SK-N-SH treated with all-trans-retinoic acid at 6 μM for 48 hours (cell line): ENCODE data around the gene HSPA8.

Source experiments
- ATAC-seq: fragments of 200-7000 bp; cut with Tn5 transposase; 3 replicates; pipeline ENCODE4 v1.9.1; 2020; ENCODE audit warnings: mild to moderate bottlenecking, moderate library complexity
- ARNTL ChIP-seq: fragments of 450-650 bp; formaldehyde crosslinking; IDR thresholded peaks from 2 replicates; pipeline ENCODE4 v1.5.0; 2020; ENCODE audit warnings: low read depth, mild to moderate bottlenecking, moderate library complexity, borderline replicate concordance
- BACH2 ChIP-seq: fragments of 250-450 bp; sonication (Bioruptor Pico); IDR thresholded peaks from 2 replicates; pipeline ENCODE4 v1.9.0; 2021; ENCODE audit warnings: mild to moderate bottlenecking, borderline replicate concordance
- CREB5 ChIP-seq: fragments of 250-450 bp; sonication (Bioruptor Pico); IDR thresholded peaks from 2 replicates; pipeline ENCODE4 v1.5.1; 2020; ENCODE audit warnings: low read depth, mild to moderate bottlenecking, moderate library complexity
- CSDC2 ChIP-seq: fragments of 250-450 bp; sonication (Bioruptor Pico); IDR thresholded peaks from 2 replicates; pipeline ENCODE4 v1.5.0; 2020; ENCODE audit warnings: mild to moderate bottlenecking, moderate library complexity
- CSRNP3 ChIP-seq: fragments of 250-450 bp; sonication (Bioruptor Pico); IDR thresholded peaks from 2 replicates; pipeline ENCODE4 v1.5.1; 2021; ENCODE audit warnings: mild to moderate bottlenecking, moderate library complexity
- ESRRG ChIP-seq: fragments of 250-450 bp; sonication (Bioruptor Pico); IDR thresholded peaks from 2 replicates; pipeline ENCODE4 v1.6.1; 2021; ENCODE audit warnings: mild to moderate bottlenecking
- GLIS3 ChIP-seq: fragments of 250-450 bp; sonication (Bioruptor Pico); IDR thresholded peaks from 2 replicates; pipeline ENCODE4 v1.5.0; 2020; ENCODE audit warnings: mild to moderate bottlenecking, moderate library complexity
- ISL1 ChIP-seq: fragments of 250-450 bp; sonication (Bioruptor Pico); IDR thresholded peaks from 2 replicates; pipeline ENCODE4 v2.1.2; 2022; ENCODE audit warnings: mild to moderate bottlenecking, moderate library complexity
- OSR1 ChIP-seq: fragments of 250-450 bp; sonication (Bioruptor Pico); IDR thresholded peaks from 2 replicates; pipeline ENCODE4 v1.8.0; 2022; ENCODE audit warnings: moderate library complexity, mild to moderate bottlenecking, inconsistent platforms
- PATZ1 ChIP-seq: fragments of 250-450 bp; sonication (Bioruptor Pico); IDR thresholded peaks from 2 replicates; pipeline ENCODE4 v1.8.0; 2020; ENCODE audit warnings: mild to moderate bottlenecking, moderate library complexity, borderline replicate concordance
- PPARA ChIP-seq: fragments of 250-450 bp; sonication (Bioruptor Pico); IDR thresholded peaks from 2 replicates; pipeline ENCODE4 v1.5.0; 2020; ENCODE audit warnings: mild to moderate bottlenecking, borderline replicate concordance
- RARB ChIP-seq: fragments of 250-450 bp; sonication (Bioruptor Pico); IDR thresholded peaks from 2 replicates; pipeline ENCODE4 v1.8.0; 2021; ENCODE audit warnings: mild to moderate bottlenecking, moderate library complexity
- TCF4 ChIP-seq: fragments of 250-450 bp; sonication (Bioruptor Pico); IDR thresholded peaks from 2 replicates; pipeline ENCODE4 v1.8.0; 2021; ENCODE audit warnings: mild to moderate bottlenecking, moderate library complexity, borderline replicate concordance
- TOX ChIP-seq: fragments of 250-450 bp; sonication (Bioruptor Pico); IDR thresholded peaks from 2 replicates; pipeline ENCODE4 v1.8.0; 2021; ENCODE audit warnings: mild to moderate bottlenecking, moderate library complexity, borderline replicate concordance
- TSHZ2 ChIP-seq: fragments of 250-450 bp; sonication (Bioruptor Pico); IDR thresholded peaks from 2 replicates; pipeline ENCODE4 v1.5.0; 2020; ENCODE audit warnings: mild to moderate bottlenecking, moderate library complexity
- ZC3H10 ChIP-seq: fragments of 250-450 bp; sonication (Bioruptor Pico); IDR thresholded peaks from 2 replicates; pipeline ENCODE4 v1.5.1; 2021; ENCODE audit warnings: mild to moderate bottlenecking, moderate library complexity
- ZFP3 ChIP-seq: fragments of 250-450 bp; sonication (Bioruptor Pico); IDR thresholded peaks from 2 replicates; pipeline ENCODE4 v1.5.0; 2020; ENCODE audit warnings: mild to moderate bottlenecking, moderate library complexity
- ZFP30 ChIP-seq: fragments of 450-650 bp; formaldehyde crosslinking; IDR thresholded peaks from 2 replicates; pipeline ENCODE4 v1.5.0; 2022; ENCODE audit warnings: mild to moderate bottlenecking, moderate library complexity
- ZNF565 ChIP-seq: fragments of 450-650 bp; formaldehyde crosslinking; conservative IDR thresholded peaks from 2 replicates; pipeline ENCODE4 v1.5.0; 2020; ENCODE audit warnings: low read depth, mild to moderate bottlenecking, moderate library complexity
- ZNF70 ChIP-seq: fragments of 450-650 bp; formaldehyde crosslinking; IDR thresholded peaks from 2 replicates; pipeline ENCODE4 v1.5.0; 2020; ENCODE audit warnings: mild to moderate bottlenecking, moderate library complexity
- ZNF8 ChIP-seq: fragments of 450-650 bp; formaldehyde crosslinking; IDR thresholded peaks from 2 replicates; pipeline ENCODE4 v1.5.0; 2020; ENCODE audit warnings: mild to moderate bottlenecking, moderate library complexity
- TF ChIP-seq, protein P1 (sequence below): fragments of 250-450 bp; sonication (Bioruptor Pico); IDR thresholded peaks from 2 replicates; pipeline ENCODE4 v1.8.0; 2021; ENCODE audit warnings: low read depth, mild to moderate bottlenecking, moderate library complexity, borderline replicate concordance

Gene HSPA8

GRCh38 chr11:123033895-123034294 lies 28.0 kb downstream of the HSPA8 start:
- TF ChIP-seq ESRRG (CRISPR knock-in tag) = no peak
- no peak for TF ChIP-seq CSDC2
- no peak for TF ChIP-seq ZNF70 (CRISPR knock-in tag)
- TF ChIP-seq TCF4 (CRISPR knock-in tag) = no peak
- TF ChIP-seq, protein P1, sequence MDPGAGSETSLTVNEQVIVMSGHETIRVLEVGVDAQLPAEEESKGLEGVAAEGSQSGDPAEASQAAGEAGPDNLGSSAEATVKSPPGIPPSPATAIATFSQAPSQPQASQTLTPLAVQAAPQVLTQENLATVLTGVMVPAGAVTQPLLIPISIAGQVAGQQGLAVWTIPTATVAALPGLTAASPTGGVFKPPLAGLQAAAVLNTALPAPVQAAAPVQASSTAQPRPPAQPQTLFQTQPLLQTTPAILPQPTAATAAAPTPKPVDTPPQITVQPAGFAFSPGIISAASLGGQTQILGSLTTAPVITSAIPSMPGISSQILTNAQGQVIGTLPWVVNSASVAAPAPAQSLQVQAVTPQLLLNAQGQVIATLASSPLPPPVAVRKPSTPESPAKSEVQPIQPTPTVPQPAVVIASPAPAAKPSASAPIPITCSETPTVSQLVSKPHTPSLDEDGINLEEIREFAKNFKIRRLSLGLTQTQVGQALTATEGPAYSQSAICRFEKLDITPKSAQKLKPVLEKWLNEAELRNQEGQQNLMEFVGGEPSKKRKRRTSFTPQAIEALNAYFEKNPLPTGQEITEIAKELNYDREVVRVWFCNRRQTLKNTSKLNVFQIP (CRISPR knock-in tag) = no peak
- TF ChIP-seq PPARA = no peak
- TF ChIP-seq PATZ1 (CRISPR knock-in tag) = no peak
- TF ChIP-seq CREB5 (CRISPR knock-in tag) = no peak
- TF ChIP-seq ZC3H10 (CRISPR knock-in tag) = no peak
- TF ChIP-seq CSRNP3 = no peak
- no peak for TF ChIP-seq GLIS3
- no peak for TF ChIP-seq ZFP30 (CRISPR knock-in tag)
- TF ChIP-seq RARB (CRISPR knock-in tag) = no peak
- TF ChIP-seq ARNTL (CRISPR knock-in tag) = no peak
- TF ChIP-seq BACH2 (CRISPR knock-in tag) = no peak
- TF ChIP-seq ZFP3 (CRISPR knock-in tag) = no peak
- no peak for TF ChIP-seq TSHZ2 (CRISPR knock-in tag)
- no peak for TF ChIP-seq ZNF8
- ATAC-seq = no peak

DNA sequence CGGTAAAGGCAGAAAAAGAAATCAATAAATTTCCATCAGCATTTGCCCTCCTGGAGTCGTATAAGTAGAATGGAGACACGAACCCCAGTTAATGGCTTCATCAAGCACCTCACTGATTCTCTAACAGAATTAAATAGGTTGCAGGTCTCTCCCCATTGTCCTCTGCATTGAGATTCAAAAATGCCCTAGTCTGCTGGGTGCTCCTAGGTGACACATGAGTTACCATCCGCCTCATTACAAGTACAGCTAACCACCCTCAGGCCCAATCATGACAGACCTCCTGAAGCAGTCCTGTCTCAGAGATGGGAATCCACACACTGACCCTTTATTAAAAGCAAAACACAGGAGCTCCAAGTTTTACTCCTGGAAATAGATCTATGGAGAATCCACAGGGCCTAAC lies 31.4 kb downstream of the HSPA8 start:
- no peak for ATAC-seq
- no peak for TF ChIP-seq RARB (CRISPR knock-in tag)
- no peak for TF ChIP-seq ZFP30 (CRISPR knock-in tag)
- TF ChIP-seq BACH2 (CRISPR knock-in tag) = no peak
- no peak for TF ChIP-seq ARNTL (CRISPR knock-in tag)
- TF ChIP-seq TCF4 (CRISPR knock-in tag) = no peak
- TF ChIP-seq OSR1 (CRISPR knock-in tag) = no peak
- TF ChIP-seq CREB5 (CRISPR knock-in tag) = no peak
- TF ChIP-seq TOX (CRISPR knock-in tag) = no peak
- TF ChIP-seq ESRRG (CRISPR knock-in tag) = no peak
- TF ChIP-seq ZNF70 (CRISPR knock-in tag) = no peak
- no peak for TF ChIP-seq PPARA
- no peak for TF ChIP-seq GLIS3
- TF ChIP-seq CSRNP3 = no peak
- TF ChIP-seq PATZ1 (CRISPR knock-in tag) = no peak
- no peak for TF ChIP-seq ISL1
- no peak for TF ChIP-seq CSDC2
- no peak for TF ChIP-seq ZNF565 (CRISPR knock-in tag)
- TF ChIP-seq ZNF8 = no peak
